A549 (cell line): ENCODE results near the gene LPAR1.

ENCODE experiments used
- BHLHE40 ChIP-seq: IDR thresholded peaks from 2 replicates; pipeline ENCODE4 v1.6.1; 2012; ENCODE audit warnings: low read depth, low read length, inconsistent platforms
- CEBPB ChIP-seq, 2 experiments: fragments of >200 bp in 1 of 2; sonication (Bioruptor Twin) in 1 of 2; formaldehyde crosslinking in 1 of 2; IDR thresholded peaks; 2 replicates each; pipeline ENCODE4 v1.6.1; 2012 to 2016
- CHD2 ChIP-seq: fragments of 150-350 bp; IDR thresholded peaks from 2 replicates; pipeline ENCODE4 v1.6.1; 2014; ENCODE audit warnings: low read length; ENCODE audit not compliant: partially characterized antibody
- CHD4 ChIP-seq: fragments of 200-600 bp; sonication (generic); IDR thresholded peaks from 2 replicates; pipeline ENCODE4 v1.6.1; 2016; ENCODE audit warnings: antibody characterized with exemption, mild to moderate bottlenecking, borderline replicate concordance
- EP300 ChIP-seq, 2 experiments: fragments of >200 bp; sonication (Bioruptor Twin); formaldehyde crosslinking; IDR thresholded peaks; 2 replicates in 1 of 2; 3 replicates in 1 of 2; pipeline ENCODE4 v1.6.1; 2016 to 2017
- ESRRA ChIP-seq: fragments of 150-350 bp; IDR thresholded peaks from 2 replicates; pipeline ENCODE4 v1.6.1; 2014; ENCODE audit warnings: mild to moderate bottlenecking, low read length, borderline replicate concordance
- JUN ChIP-seq, 2 experiments: fragments of >200 bp; sonication (Bioruptor Twin); formaldehyde crosslinking; IDR thresholded peaks; 2 replicates in 1 of 2; 3 replicates in 1 of 2; pipeline ENCODE4 v1.6.1; 2016 to 2017
- KDM1A ChIP-seq: fragments of 200-600 bp; sonication (generic); IDR thresholded peaks from 2 replicates; pipeline ENCODE4 v1.6.1; 2016; ENCODE audit warnings: low read depth, mild to moderate bottlenecking
- MYC ChIP-seq: IDR thresholded peaks from 2 replicates; pipeline ENCODE4 v1.6.1; 2012; ENCODE audit warnings: mild to moderate bottlenecking, inconsistent platforms, low read length, improper control_type of control experiment, borderline replicate concordance
- SMC3 ChIP-seq: fragments of >200 bp; sonication (Bioruptor Twin); formaldehyde crosslinking; IDR thresholded peaks from 3 replicates; pipeline ENCODE4 v1.6.1; 2018; ENCODE audit warnings: inconsistent platforms
- TF ChIP-seq, protein P1 (sequence below): fragments of 200-600 bp; sonication (generic); IDR thresholded peaks from 2 replicates; pipeline ENCODE4 v1.6.1; 2016; ENCODE audit warnings: antibody characterized with exemption, mild to moderate bottlenecking, moderate library complexity
- TF ChIP-seq, protein P2 (sequence below): fragments of >200 bp; sonication (Bioruptor Twin); formaldehyde crosslinking; IDR thresholded peaks from 3 replicates; pipeline ENCODE4 v1.5.1; 2016
- TF ChIP-seq, protein P3 (sequence below): IDR thresholded peaks from 2 replicates; pipeline ENCODE4 v1.6.1; 2012

DNA sequence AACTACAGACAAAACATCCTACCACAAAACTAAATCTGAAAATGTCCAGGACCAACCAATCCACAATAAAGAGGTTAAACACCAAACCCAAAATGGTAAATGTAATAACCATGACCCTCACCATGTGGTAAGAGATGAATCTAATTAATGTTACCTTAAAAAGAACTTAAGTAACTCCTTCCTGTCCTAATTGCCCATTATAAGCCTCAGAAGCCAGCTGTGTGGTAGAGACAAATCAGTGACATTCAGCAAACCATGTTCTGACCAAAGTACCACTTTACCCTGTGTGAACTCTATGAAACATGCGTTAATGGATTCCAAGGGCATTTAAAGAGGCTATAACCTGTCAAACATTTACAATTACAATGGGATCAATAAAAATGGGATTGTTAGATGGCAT, 25.0 kb downstream of the LPAR1 start:
- TF ChIP-seq, protein P1, sequence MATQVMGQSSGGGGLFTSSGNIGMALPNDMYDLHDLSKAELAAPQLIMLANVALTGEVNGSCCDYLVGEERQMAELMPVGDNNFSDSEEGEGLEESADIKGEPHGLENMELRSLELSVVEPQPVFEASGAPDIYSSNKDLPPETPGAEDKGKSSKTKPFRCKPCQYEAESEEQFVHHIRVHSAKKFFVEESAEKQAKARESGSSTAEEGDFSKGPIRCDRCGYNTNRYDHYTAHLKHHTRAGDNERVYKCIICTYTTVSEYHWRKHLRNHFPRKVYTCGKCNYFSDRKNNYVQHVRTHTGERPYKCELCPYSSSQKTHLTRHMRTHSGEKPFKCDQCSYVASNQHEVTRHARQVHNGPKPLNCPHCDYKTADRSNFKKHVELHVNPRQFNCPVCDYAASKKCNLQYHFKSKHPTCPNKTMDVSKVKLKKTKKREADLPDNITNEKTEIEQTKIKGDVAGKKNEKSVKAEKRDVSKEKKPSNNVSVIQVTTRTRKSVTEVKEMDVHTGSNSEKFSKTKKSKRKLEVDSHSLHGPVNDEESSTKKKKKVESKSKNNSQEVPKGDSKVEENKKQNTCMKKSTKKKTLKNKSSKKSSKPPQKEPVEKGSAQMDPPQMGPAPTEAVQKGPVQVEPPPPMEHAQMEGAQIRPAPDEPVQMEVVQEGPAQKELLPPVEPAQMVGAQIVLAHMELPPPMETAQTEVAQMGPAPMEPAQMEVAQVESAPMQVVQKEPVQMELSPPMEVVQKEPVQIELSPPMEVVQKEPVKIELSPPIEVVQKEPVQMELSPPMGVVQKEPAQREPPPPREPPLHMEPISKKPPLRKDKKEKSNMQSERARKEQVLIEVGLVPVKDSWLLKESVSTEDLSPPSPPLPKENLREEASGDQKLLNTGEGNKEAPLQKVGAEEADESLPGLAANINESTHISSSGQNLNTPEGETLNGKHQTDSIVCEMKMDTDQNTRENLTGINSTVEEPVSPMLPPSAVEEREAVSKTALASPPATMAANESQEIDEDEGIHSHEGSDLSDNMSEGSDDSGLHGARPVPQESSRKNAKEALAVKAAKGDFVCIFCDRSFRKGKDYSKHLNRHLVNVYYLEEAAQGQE: no peak
- TF ChIP-seq, protein P2, sequence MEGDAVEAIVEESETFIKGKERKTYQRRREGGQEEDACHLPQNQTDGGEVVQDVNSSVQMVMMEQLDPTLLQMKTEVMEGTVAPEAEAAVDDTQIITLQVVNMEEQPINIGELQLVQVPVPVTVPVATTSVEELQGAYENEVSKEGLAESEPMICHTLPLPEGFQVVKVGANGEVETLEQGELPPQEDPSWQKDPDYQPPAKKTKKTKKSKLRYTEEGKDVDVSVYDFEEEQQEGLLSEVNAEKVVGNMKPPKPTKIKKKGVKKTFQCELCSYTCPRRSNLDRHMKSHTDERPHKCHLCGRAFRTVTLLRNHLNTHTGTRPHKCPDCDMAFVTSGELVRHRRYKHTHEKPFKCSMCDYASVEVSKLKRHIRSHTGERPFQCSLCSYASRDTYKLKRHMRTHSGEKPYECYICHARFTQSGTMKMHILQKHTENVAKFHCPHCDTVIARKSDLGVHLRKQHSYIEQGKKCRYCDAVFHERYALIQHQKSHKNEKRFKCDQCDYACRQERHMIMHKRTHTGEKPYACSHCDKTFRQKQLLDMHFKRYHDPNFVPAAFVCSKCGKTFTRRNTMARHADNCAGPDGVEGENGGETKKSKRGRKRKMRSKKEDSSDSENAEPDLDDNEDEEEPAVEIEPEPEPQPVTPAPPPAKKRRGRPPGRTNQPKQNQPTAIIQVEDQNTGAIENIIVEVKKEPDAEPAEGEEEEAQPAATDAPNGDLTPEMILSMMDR: no peak
- no peak for TF ChIP-seq EP300 (IDR thresholded peaks at IDR 0.05)
- TF ChIP-seq ESRRA: no peak
- no peak for TF ChIP-seq SMC3
- no peak for TF ChIP-seq CEBPB (IDR thresholded peaks at IDR 0.05)
- no peak for TF ChIP-seq KDM1A
- TF ChIP-seq, protein P3, sequence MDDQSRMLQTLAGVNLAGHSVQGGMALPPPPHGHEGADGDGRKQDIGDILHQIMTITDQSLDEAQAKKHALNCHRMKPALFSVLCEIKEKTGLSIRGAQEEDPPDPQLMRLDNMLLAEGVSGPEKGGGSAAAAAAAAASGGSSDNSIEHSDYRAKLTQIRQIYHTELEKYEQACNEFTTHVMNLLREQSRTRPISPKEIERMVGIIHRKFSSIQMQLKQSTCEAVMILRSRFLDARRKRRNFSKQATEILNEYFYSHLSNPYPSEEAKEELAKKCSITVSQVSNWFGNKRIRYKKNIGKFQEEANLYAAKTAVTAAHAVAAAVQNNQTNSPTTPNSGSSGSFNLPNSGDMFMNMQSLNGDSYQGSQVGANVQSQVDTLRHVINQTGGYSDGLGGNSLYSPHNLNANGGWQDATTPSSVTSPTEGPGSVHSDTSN: no peak
- no peak for TF ChIP-seq CHD4
- no peak for TF ChIP-seq BHLHE40
- no peak for TF ChIP-seq CHD2
- TF ChIP-seq JUN (IDR thresholded peaks at IDR 0.05): no peak
- no peak for TF ChIP-seq MYC
